Duodenal mucosa (tissue), 2 donors: Measurements from ENCODE around the gene COL13A1.

Experiments
- H3K27ac ChIP-seq: one replicate; pipeline ENCODE4 v1.7.0; 2013; ENCODE audit warnings: low read depth, low read length
- H3K27me3 ChIP-seq, 2 donors: one replicate each; pipeline ENCODE4 v1.7.0; 2013; ENCODE audit warnings: low read length in 2 of 2, control low read depth in 1 of 2; ENCODE audit not compliant: insufficient read depth in 2 of 2, control insufficient read depth in 1 of 2
- H3K36me3 ChIP-seq, 2 donors: one replicate each; pipeline ENCODE4 v1.7.0; 2013; ENCODE audit warnings: low read length in 2 of 2, control low read depth in 1 of 2; ENCODE audit not compliant: insufficient read depth in 2 of 2, control insufficient read depth in 1 of 2
- H3K4me1 ChIP-seq, 2 donors: one replicate each; pipeline ENCODE4 v1.7.0; 2013; ENCODE audit warnings: low read length in 2 of 2, control low read depth in 1 of 2; ENCODE audit not compliant: insufficient read depth in 2 of 2, control insufficient read depth in 1 of 2
- H3K4me3 ChIP-seq, 2 donors: one replicate each; pipeline ENCODE4 v1.7.0; 2013; ENCODE audit warnings: low read length in 2 of 2, low read depth in 1 of 2
- H3K9ac ChIP-seq, 2 donors: one replicate each; pipeline ENCODE4 v1.7.0; 2013; ENCODE audit warnings: low read length in 2 of 2, low read depth in 1 of 2
- H3K9me3 ChIP-seq, 2 donors: one replicate each; pipeline ENCODE4 v1.7.0; 2013; ENCODE audit warnings: low read length in 2 of 2, control low read depth in 1 of 2; ENCODE audit not compliant: control insufficient read depth in 1 of 2

Gene COL13A1

GRCh38 chr10:69963835-69964710 lies 162.4 kb downstream of the COL13A1 start:
- H3K9me3 ChIP-seq = no peaks in the 10 kb centered on the region
- no peak overlapping the region for H3K27ac ChIP-seq
- peaks cover 0 to 3% of the 10 kb centered on the region in 2 donors for H3K4me1 ChIP-seq
- no peaks in the 10 kb centered on the region for H3K36me3 ChIP-seq
- no peak overlapping the region for H3K4me3 ChIP-seq
- no peak overlapping the region for H3K9ac ChIP-seq
- H3K27me3 ChIP-seq = no peaks in the 10 kb centered on the region

DNA sequence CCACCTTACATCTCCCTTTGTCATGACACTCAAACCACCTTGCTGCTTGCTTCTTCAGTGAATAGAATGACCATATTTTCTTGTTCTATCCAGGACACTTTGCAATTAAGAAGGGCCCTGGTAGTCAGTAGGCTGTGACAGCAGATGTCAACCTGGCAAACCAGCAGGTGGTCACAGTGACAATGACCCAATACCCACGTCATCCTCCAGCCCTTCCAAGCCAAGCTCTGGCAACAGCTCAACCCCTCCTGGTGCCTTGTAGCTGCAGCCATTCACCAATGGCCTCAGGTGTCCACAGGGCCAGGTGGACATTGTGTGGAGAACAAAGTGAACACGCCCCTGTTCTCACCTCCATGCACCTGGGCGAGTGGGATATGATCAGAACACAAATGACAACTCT lies 163.4 kb downstream of the COL13A1 start:
- Histone ChIP-seq H3K4me3 (no peak overlapping the region), H3K27me3 (no peaks in the 10 kb centered on the region), H3K27ac (no peak overlapping the region), H3K9me3 (no peaks in the 10 kb centered on the region), H3K36me3 (no peaks in the 10 kb centered on the region), H3K4me1 (peaks cover 0 to 3% of the 10 kb centered on the region in 2 donors), H3K9ac (no peak overlapping the region)

- H3K9ac ChIP-seq = no peak overlapping the region
- no peaks in the 10 kb centered on the region for H3K9me3 ChIP-seq
- H3K27me3 ChIP-seq = no peaks in the 10 kb centered on the region
- H3K36me3 ChIP-seq = no peaks in the 10 kb centered on the region
- no peak overlapping the region for H3K4me3 ChIP-seq
- H3K27ac ChIP-seq = no peak overlapping the region
- H3K4me1 ChIP-seq = peaks cover 0 to 3% of the 10 kb centered on the region in 2 donors
Observed at GRCh38 chr10:69965919-69966662, 164.4 kb downstream of the COL13A1 start.

- Histone ChIP-seq H3K4me3 (no peak overlapping the region), H3K36me3 (no peaks in the 10 kb centered on the region), H3K27ac (no peak overlapping the region), H3K27me3 (peaks cover 0 to 5% of the 10 kb centered on the region in 2 donors), H3K9me3 (no peaks in the 10 kb centered on the region), H3K9ac (no peak overlapping the region), H3K4me1 (no peaks in the 10 kb centered on the region)
Observed at GRCh38 chr10:69968830-69969229, 167.1 kb downstream of the COL13A1 start.

- H3K9me3 ChIP-seq = no peaks in the 10 kb centered on the region
- no peak overlapping the region for H3K4me3 ChIP-seq
- H3K4me1 ChIP-seq = no peaks in the 10 kb centered on the region
- H3K27ac ChIP-seq = no peak overlapping the region
- H3K36me3 ChIP-seq = no peaks in the 10 kb centered on the region
- H3K27me3 ChIP-seq = peaks cover 0 to 8% of the 10 kb centered on the region in 2 donors
- H3K9ac ChIP-seq = no peak overlapping the region
Observed at GRCh38 chr10:69969977-69970376, 168.3 kb downstream of the COL13A1 start.

- no peak overlapping the region for H3K27ac ChIP-seq
Observed at GRCh38 chr10:69972981-69973397, 171.3 kb downstream of the COL13A1 start.

GRCh38 chr10:69973678-69974077 lies 172.0 kb downstream of the COL13A1 start:
- Histone ChIP-seq H3K27me3 (peaks cover 0 to 8% of the 10 kb centered on the region in 2 donors), H3K9me3 (no peaks in the 10 kb centered on the region), H3K9ac (no peak overlapping the region), H3K4me3 (no peak overlapping the region), H3K27ac (no peak overlapping the region), H3K4me1 (no peaks in the 10 kb centered on the region), H3K36me3 (no peaks in the 10 kb centered on the region)

More at GRCh38 chr10:69972981-69973397, 171.3 kb downstream of the COL13A1 start:
- H3K9ac ChIP-seq = no peak overlapping the region
- H3K27me3 ChIP-seq = peaks cover 0 to 8% of the 10 kb centered on the region in 2 donors
- H3K4me1 ChIP-seq = no peaks in the 10 kb centered on the region
- no peaks in the 10 kb centered on the region for H3K36me3 ChIP-seq
- H3K4me3 ChIP-seq = no peak overlapping the region
- no peaks in the 10 kb centered on the region for H3K9me3 ChIP-seq

GRCh38 chr10:69974551-69975155 lies 172.9 kb downstream of the COL13A1 start:
- no peaks in the 10 kb centered on the region for H3K4me1 ChIP-seq
- no peak overlapping the region for H3K4me3 ChIP-seq
- H3K9me3 ChIP-seq = no peaks in the 10 kb centered on the region
- no peak overlapping the region for H3K9ac ChIP-seq
- H3K36me3 ChIP-seq = no peaks in the 10 kb centered on the region
- peaks cover 0 to 12% of the 10 kb centered on the region in 2 donors for H3K27me3 ChIP-seq
- no peak overlapping the region for H3K27ac ChIP-seq

- H3K27ac ChIP-seq = no peak overlapping the region
- no peaks in the 10 kb centered on the region for H3K36me3 ChIP-seq
- no peak overlapping the region for H3K9ac ChIP-seq
- H3K4me1 ChIP-seq = no peaks in the 10 kb centered on the region
- H3K27me3 ChIP-seq = peaks cover 0 to 14% of the 10 kb centered on the region in 2 donors
- no peak overlapping the region for H3K4me3 ChIP-seq
- H3K9me3 ChIP-seq = no peaks in the 10 kb centered on the region
Observed at GRCh38 chr10:69976795-69977546, 175.3 kb downstream of the COL13A1 start.
